ENCODE measurements around the gene CYB561. TPM values are rescaled to one million over a fixed set of nuclear protein-coding genes. Genes with fewer than 3 reads are reported as not detected.

Gene CYB561
- total and polyA plus RNA-seq, 9 of the 15 experiments (the other 6 are each of a cell fraction or from before 2014, with no cell fraction given), result 4.0 to 30.8 (median 17.4) TPM

GRCh38 chr17:63441654-63442053 is 4.5 kb downstream of the CYB561 start:
- H3K79me2 ChIP-seq (ENCODE audit: control insufficient read depth, insufficient read depth, low read length), result peaks cover 16% of the 10 kb centered on the region; the same call in 1 of the 3 replicates
- ATAC-seq, result no peak
- POLR2A ChIA-PET, result interaction anchor here (0.6 to 1.6 kb wide), 2 partner anchors 14 to 477 kb away, joined by 3 to 4 read pairs; no protein-coding TSS in a partner anchor
- no peak for FAIRE-seq
- H3K9ac ChIP-seq (ENCODE audit: insufficient read depth in 1 of 2, low read depth in 2 of 2, low read length in 2 of 2), result peak overlapping the region in 1 of 2 experiments; percentile 69; a peak in 2 of 4 replicates
- no TSS peak for BruUV-seq (replicated peaks)
- no peak overlapping the region for H2AFZ ChIP-seq (ENCODE audit: low read depth, low read length)
- TF ChIP-seq ZNF766 (CRISPR knock-in tag; conservative IDR thresholded peaks at IDR 0.05) (no peak), KLF6 (CRISPR knock-in tag; IDR thresholded peaks at IDR 0.05; ENCODE audit: borderline replicate concordance) (no peak), POLR2AphosphoS5 (IDR thresholded peaks at IDR 0.05; ENCODE audit: control insufficient read depth, insufficient read depth, low read depth, low read length) (no peak), ADNP (tag; IDR thresholded peaks at IDR 0.05) (no peak), JUND (IDR thresholded peaks at IDR 0.05; ENCODE audit: borderline replicate concordance, low read depth, low read length) (no peak), JUND (tag; IDR thresholded peaks at IDR 0.05; ENCODE audit: borderline replicate concordance, low read depth, low read length) (no peak), ZNF140 (CRISPR knock-in tag; IDR thresholded peaks at IDR 0.05) (no peak)
- peaks cover 36 to 70% of the 10 kb centered on the region in 2 experiments for H3K4me1 ChIP-seq (replicated peaks in 1 of 2; ENCODE audit: control insufficient read depth in 2 of 2, insufficient read depth in 2 of 2, low read length in 2 of 2)
- peaks cover 7% of the 10 kb centered on the region for H3K9me1 ChIP-seq (ENCODE audit: control insufficient read depth, insufficient read depth, low read length)
- H3K9me3 ChIP-seq (replicated peaks; ENCODE audit: control insufficient read depth, insufficient read depth, low read depth, low read length), result no peaks in the 10 kb centered on the region
- no peak overlapping the region for H3K27ac ChIP-seq (ENCODE audit: extremely low read depth, low read depth, low read length)
- in situ Hi-C loops (cut with MboI) (loop anchor here (25.0 kb wide), 1 partner anchor 396 kb away; the partner anchor contains the start of genes FTSJ3, PSMC5 and SMARCD2), intact Hi-C loops (cut with micrococcal nuclease) (no loop called here)
- H3K4me3 ChIP-seq, result no peak overlapping the region
- H3K4me2 ChIP-seq (ENCODE audit: insufficient read depth, low read length), result no peak overlapping the region
- CTCF ChIA-PET (ENCODE audit: low intra/inter-chr PET ratio), result interaction anchor here (1.2 kb wide), 1 partner anchor 38 kb away, joined by 4 read pairs; no protein-coding TSS in a partner anchor
- H3K36me3 ChIP-seq (ENCODE audit: control insufficient read depth, insufficient read depth, low read length), result no peaks in the 10 kb centered on the region
- peaks cover 7% of the 10 kb centered on the region; the same call in 1 of the 2 replicates for H4K20me1 ChIP-seq (replicated peaks; ENCODE audit: control insufficient read depth, insufficient read depth, low read length)
- WGBS (ENCODE audit: insufficient coverage, low coverage, missing lambda C conversion rate), result 84% methylated on average over 10 of the region's 13 CpGs
- no peaks in the 10 kb centered on the region for H3K27me3 ChIP-seq (ENCODE audit: control insufficient read depth in 2 of 2, insufficient read depth in 2 of 2, low read length in 2 of 2)
- no peak for DNase-seq (ENCODE audit: extremely low read depth in 1 of 4, low spot score in 3 of 4)
